Measurements from ENCODE around the gene EIF4H.
"Not testable (repeated sequence)": the region's sequence is repeated elsewhere in the genome, so short reads cannot be mapped to it uniquely, and the experiment has no call there.

Gene EIF4H

DNA sequence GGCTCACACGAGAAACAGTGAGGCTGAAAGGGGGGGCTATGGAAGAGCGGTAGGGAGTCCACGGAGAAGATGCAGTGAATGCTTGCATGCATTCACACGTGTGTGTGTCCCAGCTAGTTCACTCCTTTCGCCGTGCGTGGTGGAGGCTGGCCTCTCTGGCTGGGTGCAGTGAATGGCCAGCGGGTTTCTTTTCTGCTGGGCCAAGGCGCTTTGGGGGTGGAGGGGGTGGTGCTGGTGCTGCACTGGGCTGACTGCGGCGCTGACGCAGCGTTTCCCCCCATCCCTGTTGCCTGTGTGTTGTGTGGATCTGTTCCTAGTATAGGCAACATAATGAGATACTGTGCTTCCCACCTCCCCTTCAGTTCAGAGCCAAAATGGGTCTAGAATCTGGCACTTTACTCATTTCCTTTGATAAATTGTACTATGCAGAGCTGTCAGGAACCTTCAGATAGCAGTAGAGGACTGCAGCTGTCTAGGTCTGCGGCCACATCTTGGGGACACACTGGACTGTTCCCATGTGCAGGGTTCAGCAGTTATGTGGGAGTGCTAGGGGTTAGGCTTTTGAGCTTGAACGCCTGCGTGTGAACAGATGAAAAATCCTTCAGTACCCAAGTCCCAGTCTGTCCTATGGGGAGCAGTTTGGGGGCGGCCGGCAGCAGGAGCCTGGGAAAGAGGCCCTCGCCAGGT is 22.0 kb downstream of the EIF4H start:
- not testable (repeated sequence) for H3K4me3 ChIP-seq (ENCODE audit: low read depth in 1 of 2, low read length in 2 of 2); H3K27ac ChIP-seq (ENCODE audit: low read depth, low read length); H3K9ac ChIP-seq (ENCODE audit: low read depth in 1 of 2, low read length in 2 of 2); H3K9me3 ChIP-seq (ENCODE audit: control insufficient read depth in 1 of 2, low read length in 2 of 2); H3K4me1 ChIP-seq (ENCODE audit: control insufficient read depth in 1 of 2, insufficient read depth in 2 of 2, low read length in 2 of 2); H3K27me3 ChIP-seq (ENCODE audit: control insufficient read depth in 1 of 2, insufficient read depth in 2 of 2, low read length in 2 of 2)
- H3K36me3 ChIP-seq (ENCODE audit: control insufficient read depth in 1 of 2, insufficient read depth in 2 of 2, low read length in 2 of 2), result peaks cover 32 to 46% of the 10 kb centered on the region in 2 donors

DNA sequence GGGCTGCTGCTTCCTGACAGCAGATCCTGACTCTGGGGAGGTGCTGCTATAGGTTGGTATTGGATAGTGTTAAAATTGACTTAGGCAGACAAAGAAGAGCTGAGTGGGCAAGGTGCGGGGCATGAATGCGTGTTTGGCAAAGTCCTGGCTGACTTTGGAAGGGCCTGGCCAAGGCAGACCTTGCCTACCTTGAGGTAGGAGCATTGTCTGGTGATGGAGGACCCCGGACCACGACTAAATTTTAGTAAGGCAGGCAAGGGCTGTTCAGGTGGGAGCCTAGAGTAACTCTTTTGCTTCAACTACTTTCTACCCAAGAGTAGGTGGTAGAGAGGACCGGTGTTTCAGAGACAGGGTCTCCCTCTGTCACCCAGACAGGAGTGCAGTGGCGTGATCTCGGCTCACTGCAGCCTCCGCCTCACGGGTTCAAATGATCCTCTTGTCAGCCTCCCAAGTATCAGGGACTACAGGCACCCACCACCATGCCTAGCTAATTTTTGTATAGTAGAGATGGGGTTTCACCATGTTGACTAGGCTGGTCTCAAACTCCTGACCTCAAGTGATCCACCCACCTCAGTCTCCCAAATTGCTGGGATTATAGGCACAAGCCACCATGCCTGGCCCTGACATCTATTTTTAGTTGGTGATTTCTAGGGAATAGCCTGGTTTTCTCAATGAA is 23.4 kb downstream of the EIF4H start:
- H3K27me3 ChIP-seq (ENCODE audit: control insufficient read depth in 1 of 2, insufficient read depth in 2 of 2, low read length in 2 of 2), result no peaks in the 10 kb centered on the region
- no peak overlapping the region for H3K27ac ChIP-seq (ENCODE audit: low read depth, low read length)
- H3K36me3 ChIP-seq (ENCODE audit: control insufficient read depth in 1 of 2, insufficient read depth in 2 of 2, low read length in 2 of 2), result peaks cover 22 to 32% of the 10 kb centered on the region in 2 donors
- no peaks in the 10 kb centered on the region for H3K4me1 ChIP-seq (ENCODE audit: control insufficient read depth in 1 of 2, insufficient read depth in 2 of 2, low read length in 2 of 2)
- H3K4me3 ChIP-seq (ENCODE audit: low read depth in 1 of 2, low read length in 2 of 2), result no peak overlapping the region
- H3K9ac ChIP-seq (ENCODE audit: low read depth in 1 of 2, low read length in 2 of 2), result no peak overlapping the region
- H3K9me3 ChIP-seq (ENCODE audit: control insufficient read depth in 1 of 2, low read length in 2 of 2), result no peaks in the 10 kb centered on the region

DNA sequence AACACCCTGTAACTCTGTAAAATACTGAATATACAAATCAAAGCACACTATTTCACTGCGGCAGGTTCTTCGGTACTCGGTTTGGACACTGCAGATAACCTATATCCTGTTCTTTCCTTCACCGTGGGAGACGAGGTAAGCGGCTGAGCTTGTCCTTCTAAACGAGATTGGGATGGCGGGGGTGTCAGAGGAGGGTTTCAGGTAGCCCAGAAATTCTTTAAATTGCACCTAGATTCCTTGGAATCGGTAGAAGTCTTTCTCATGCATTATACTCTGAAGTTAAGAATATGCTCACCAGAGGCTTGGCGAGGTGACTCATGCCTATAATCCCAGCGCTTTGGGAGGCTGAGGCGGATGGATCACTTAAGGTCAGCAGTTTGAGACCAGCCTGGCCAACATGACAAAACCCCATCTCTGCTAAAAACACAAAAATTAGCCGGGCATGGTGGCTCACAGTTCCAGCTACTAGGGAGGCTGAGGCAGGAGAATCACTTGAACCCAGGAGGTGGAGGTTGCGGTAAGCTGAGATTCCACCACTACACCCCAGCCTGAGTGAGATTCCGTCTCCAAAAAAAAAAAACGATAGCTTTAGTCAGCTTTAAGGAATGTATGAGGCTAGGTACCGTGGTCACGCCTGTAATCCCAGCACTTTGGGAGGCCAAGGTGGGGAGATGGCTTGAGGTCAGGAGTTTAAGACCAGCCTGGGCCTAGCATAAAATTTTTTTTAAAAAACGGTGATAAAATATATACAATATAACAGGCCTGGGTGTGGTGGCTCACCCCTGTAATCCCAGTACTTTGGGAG is 25.6 kb downstream of the EIF4H start:
- Histone ChIP-seq H3K9me3 (ENCODE audit: control insufficient read depth in 1 of 2, low read length in 2 of 2) (no peaks in the 10 kb centered on the region), H3K27me3 (ENCODE audit: control insufficient read depth in 1 of 2, insufficient read depth in 2 of 2, low read length in 2 of 2) (no peaks in the 10 kb centered on the region), H3K36me3 (ENCODE audit: control insufficient read depth in 1 of 2, insufficient read depth in 2 of 2, low read length in 2 of 2) (peaks cover 7 to 11% of the 10 kb centered on the region in 2 donors), H3K27ac (ENCODE audit: low read depth, low read length) (no peak overlapping the region), H3K9ac (ENCODE audit: low read depth in 1 of 2, low read length in 2 of 2) (no peak overlapping the region), H3K4me3 (ENCODE audit: low read depth in 1 of 2, low read length in 2 of 2) (no peak overlapping the region), H3K4me1 (ENCODE audit: control insufficient read depth in 1 of 2, insufficient read depth in 2 of 2, low read length in 2 of 2) (no peaks in the 10 kb centered on the region)

DNA sequence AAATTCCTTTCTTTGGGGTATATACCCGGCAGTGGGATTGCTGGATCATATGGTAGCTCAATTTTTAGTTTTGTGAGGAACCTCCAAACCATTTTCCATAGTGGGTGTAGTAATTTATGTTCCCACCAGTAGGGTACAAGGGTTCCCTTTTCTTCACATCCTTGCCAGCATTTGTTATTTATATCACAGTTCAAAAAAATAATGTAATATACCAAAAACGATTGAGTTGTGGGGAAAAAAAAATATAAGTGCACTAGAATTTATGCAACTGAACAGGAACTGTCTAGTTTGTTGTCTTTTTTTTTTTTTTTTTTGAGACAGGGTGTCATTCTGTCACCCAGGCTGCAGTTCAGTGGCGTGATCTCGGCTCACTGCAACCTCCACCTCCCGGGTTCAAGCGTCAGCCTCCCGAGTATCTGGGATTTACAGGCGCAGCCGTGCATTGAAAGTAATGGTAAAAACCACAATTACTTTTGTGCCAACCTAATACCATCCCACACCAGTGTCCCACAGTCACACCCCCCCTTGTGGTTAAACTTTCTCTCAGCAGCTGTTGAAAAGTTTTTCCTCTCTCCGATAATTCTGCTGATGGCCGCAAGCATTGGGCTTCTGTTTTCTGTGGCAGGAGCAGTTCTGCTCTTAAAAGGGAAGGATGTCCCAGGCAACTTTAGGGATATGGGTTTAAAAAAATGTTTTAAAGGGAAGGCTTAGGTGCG is 28.8 kb downstream of the EIF4H start:
- no peaks in the 10 kb centered on the region for H3K9me3 ChIP-seq (ENCODE audit: control insufficient read depth in 1 of 2, low read length in 2 of 2)
- no peak overlapping the region for H3K9ac ChIP-seq (ENCODE audit: low read depth in 1 of 2, low read length in 2 of 2)
- no peaks in the 10 kb centered on the region for H3K36me3 ChIP-seq (ENCODE audit: control insufficient read depth in 1 of 2, insufficient read depth in 2 of 2, low read length in 2 of 2)
- no peak overlapping the region for H3K4me3 ChIP-seq (ENCODE audit: low read depth in 1 of 2, low read length in 2 of 2)
- H3K27me3 ChIP-seq (ENCODE audit: control insufficient read depth in 1 of 2, insufficient read depth in 2 of 2, low read length in 2 of 2), result peaks cover 0 to 3% of the 10 kb centered on the region in 2 donors
- peaks cover 0 to 10% of the 10 kb centered on the region in 2 donors for H3K4me1 ChIP-seq (ENCODE audit: control insufficient read depth in 1 of 2, insufficient read depth in 2 of 2, low read length in 2 of 2)
- H3K27ac ChIP-seq (ENCODE audit: low read depth, low read length), result no peak overlapping the region

DNA sequence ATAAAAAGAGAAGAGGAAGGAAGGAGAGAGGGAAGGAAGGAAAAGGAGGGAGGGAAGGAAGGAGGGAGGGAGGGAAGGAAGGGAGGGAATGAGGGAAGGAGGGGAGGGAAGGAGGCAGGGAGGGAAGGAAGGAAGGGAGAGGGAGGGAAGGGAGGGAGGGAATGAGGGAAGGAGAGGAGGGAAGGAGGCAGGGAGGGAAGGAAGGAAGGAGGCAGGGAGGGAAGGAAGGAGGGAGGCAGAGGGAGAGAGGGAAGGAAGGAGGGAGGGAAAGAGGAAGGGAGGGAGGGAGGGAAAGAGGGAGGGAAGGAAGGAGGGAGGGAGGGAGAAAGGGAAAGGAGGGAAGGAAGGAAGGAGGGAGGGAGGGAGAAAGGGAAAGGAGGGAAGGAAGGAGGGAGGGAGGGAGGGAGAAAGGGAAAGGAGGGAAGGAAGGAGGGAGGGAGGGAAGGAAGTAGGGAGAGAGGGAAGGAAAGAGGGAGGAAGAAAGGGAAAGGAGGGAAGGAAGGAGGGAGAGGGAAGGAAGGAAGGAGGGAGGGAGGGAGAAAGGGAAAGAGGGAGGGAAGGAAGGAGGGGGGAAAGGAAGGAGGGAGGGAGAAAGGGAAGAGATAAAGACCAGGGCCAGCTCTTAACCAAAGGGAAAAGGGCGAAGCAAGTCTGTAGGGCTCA is 29.9 kb downstream of the EIF4H start:
- Histone ChIP-seq H3K36me3 (ENCODE audit: control insufficient read depth in 1 of 2, insufficient read depth in 2 of 2, low read length in 2 of 2) (no peaks in the 10 kb centered on the region), H3K4me3 (ENCODE audit: low read depth in 1 of 2, low read length in 2 of 2) (no peak overlapping the region), H3K4me1 (ENCODE audit: control insufficient read depth in 1 of 2, insufficient read depth in 2 of 2, low read length in 2 of 2) (peaks cover 0 to 10% of the 10 kb centered on the region in 2 donors), H3K27me3 (ENCODE audit: control insufficient read depth in 1 of 2, insufficient read depth in 2 of 2, low read length in 2 of 2) (peaks cover 0 to 3% of the 10 kb centered on the region in 2 donors), H3K9ac (ENCODE audit: low read depth in 1 of 2, low read length in 2 of 2) (no peak overlapping the region), H3K9me3 (ENCODE audit: control insufficient read depth in 1 of 2, low read length in 2 of 2) (no peaks in the 10 kb centered on the region), H3K27ac (ENCODE audit: low read depth, low read length) (no peak overlapping the region)

DNA sequence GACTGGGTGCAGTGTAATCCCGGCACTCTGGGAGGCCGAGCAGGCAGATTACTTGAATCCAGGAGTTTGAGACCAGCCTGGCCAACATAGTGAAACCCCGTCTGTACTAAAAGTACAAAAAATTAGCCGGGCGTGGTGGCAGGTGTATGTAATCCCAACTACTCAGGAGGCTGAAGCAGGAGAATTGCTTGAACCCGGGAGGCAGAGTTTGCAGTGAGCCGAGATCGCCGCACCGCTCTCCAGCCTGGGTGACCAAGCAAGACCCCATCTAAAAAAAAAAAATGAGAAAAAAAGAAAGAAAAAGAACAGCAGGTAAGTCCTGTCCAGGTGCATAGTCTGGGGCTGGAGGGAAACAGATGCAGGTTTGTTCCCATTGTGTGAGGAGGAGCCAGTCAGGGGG is 31.9 kb downstream of the EIF4H start:
- peaks cover 0 to 19% of the 10 kb centered on the region in 2 donors for H3K4me1 ChIP-seq (ENCODE audit: control insufficient read depth in 1 of 2, insufficient read depth in 2 of 2, low read length in 2 of 2)
- H3K27ac ChIP-seq (ENCODE audit: low read depth, low read length); H3K9ac ChIP-seq (ENCODE audit: low read depth in 1 of 2, low read length in 2 of 2); H3K27me3 ChIP-seq (ENCODE audit: control insufficient read depth in 1 of 2, insufficient read depth in 2 of 2, low read length in 2 of 2); H3K4me3 ChIP-seq (ENCODE audit: low read depth in 1 of 2, low read length in 2 of 2); H3K9me3 ChIP-seq (ENCODE audit: control insufficient read depth in 1 of 2, low read length in 2 of 2); H3K36me3 ChIP-seq (ENCODE audit: control insufficient read depth in 1 of 2, insufficient read depth in 2 of 2, low read length in 2 of 2): not testable (repeated sequence)

DNA sequence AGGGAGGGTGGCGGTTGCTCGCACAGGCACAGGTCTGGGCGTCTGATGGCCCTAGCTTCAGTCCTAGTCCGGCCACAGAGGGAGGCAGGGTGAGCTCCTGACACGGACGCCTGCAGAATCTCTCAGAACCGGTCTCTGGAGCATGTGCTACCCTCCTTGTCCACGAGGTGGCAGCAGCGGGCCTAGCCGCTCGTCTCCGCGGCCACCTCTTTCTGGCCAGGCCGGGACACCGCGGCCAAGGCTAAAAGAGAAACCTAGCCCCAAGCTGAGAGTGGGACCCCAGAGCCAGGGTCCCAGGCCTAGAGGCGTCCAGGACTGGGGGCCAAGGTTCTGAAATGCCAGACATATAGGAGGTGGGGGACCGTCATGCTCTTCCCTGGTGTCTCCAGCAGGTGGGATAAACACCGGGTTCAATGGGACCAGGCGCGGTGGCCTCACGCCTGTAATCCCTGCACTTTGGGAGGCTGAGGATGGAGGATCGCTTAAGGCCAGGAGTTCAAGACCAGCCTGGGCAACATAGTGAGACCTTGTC is 32.5 kb downstream of the EIF4H start:
- Histone ChIP-seq H3K9ac (ENCODE audit: low read depth in 1 of 2, low read length in 2 of 2) (no peak overlapping the region), H3K4me1 (ENCODE audit: control insufficient read depth in 1 of 2, insufficient read depth in 2 of 2, low read length in 2 of 2) (peaks cover 0 to 19% of the 10 kb centered on the region in 2 donors), H3K36me3 (ENCODE audit: control insufficient read depth in 1 of 2, insufficient read depth in 2 of 2, low read length in 2 of 2) (no peaks in the 10 kb centered on the region), H3K27me3 (ENCODE audit: control insufficient read depth in 1 of 2, insufficient read depth in 2 of 2, low read length in 2 of 2) (peaks cover 0 to 3% of the 10 kb centered on the region in 2 donors), H3K27ac (ENCODE audit: low read depth, low read length) (no peak overlapping the region), H3K4me3 (ENCODE audit: low read depth in 1 of 2, low read length in 2 of 2) (peak overlapping the region; percentile 50), H3K9me3 (ENCODE audit: control insufficient read depth in 1 of 2, low read length in 2 of 2) (no peaks in the 10 kb centered on the region)

DNA sequence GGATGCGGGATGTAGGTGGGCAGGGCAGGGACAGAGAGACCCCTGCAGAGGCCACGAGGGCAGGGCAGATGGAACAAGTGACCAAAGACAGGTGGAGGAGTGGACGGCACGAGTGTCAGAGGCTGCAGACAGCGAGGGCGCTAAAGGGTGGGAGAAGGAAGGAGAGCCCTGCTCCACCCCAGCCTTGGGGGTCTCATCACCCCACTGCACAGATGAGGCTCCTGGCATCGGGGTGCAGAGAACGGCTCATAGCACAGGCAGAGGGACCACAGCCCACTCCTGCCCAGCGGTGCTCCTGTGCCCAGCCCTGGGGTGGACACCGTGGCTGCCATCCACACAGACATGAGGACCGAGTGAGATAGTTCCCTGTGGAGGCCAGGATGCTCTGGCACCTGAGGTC is 33.4 kb downstream of the EIF4H start:
- peaks cover 0 to 3% of the 10 kb centered on the region in 2 donors for H3K27me3 ChIP-seq (ENCODE audit: control insufficient read depth in 1 of 2, insufficient read depth in 2 of 2, low read length in 2 of 2)
- peaks cover 0 to 19% of the 10 kb centered on the region in 2 donors for H3K4me1 ChIP-seq (ENCODE audit: control insufficient read depth in 1 of 2, insufficient read depth in 2 of 2, low read length in 2 of 2)
- H3K9me3 ChIP-seq (ENCODE audit: control insufficient read depth in 1 of 2, low read length in 2 of 2), result no peaks in the 10 kb centered on the region
- no peak overlapping the region for H3K27ac ChIP-seq (ENCODE audit: low read depth, low read length)
- H3K4me3 ChIP-seq (ENCODE audit: low read depth in 1 of 2, low read length in 2 of 2), result no peak overlapping the region
- H3K36me3 ChIP-seq (ENCODE audit: control insufficient read depth in 1 of 2, insufficient read depth in 2 of 2, low read length in 2 of 2), result no peaks in the 10 kb centered on the region
- no peak overlapping the region for H3K9ac ChIP-seq (ENCODE audit: low read depth in 1 of 2, low read length in 2 of 2)

DNA sequence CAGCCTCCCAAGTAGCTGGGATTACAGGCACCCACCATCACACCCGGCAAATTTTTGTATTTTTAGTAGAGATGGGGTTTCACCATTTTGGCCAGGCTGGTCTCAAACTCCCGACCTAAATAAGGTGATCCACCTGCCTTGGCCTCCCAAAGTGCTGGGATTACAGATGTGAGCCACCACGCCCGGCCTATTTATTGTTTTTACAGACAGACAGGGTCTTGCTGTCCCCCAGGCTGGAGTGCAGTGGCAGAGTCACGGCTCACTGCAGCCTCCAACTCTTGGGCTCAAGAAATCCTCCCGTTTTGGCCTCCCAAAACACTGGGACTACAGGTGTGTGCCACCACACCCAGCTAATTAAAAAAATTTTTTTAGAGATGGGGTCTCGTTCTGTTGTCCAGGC is 34.1 kb downstream of the EIF4H start:
- peaks cover 0 to 19% of the 10 kb centered on the region in 2 donors for H3K4me1 ChIP-seq (ENCODE audit: control insufficient read depth in 1 of 2, insufficient read depth in 2 of 2, low read length in 2 of 2)
- not testable (repeated sequence) for H3K36me3 ChIP-seq (ENCODE audit: control insufficient read depth in 1 of 2, insufficient read depth in 2 of 2, low read length in 2 of 2); H3K9me3 ChIP-seq (ENCODE audit: control insufficient read depth in 1 of 2, low read length in 2 of 2); H3K9ac ChIP-seq (ENCODE audit: low read depth in 1 of 2, low read length in 2 of 2); H3K4me3 ChIP-seq (ENCODE audit: low read depth in 1 of 2, low read length in 2 of 2); H3K27ac ChIP-seq (ENCODE audit: low read depth, low read length); H3K27me3 ChIP-seq (ENCODE audit: control insufficient read depth in 1 of 2, insufficient read depth in 2 of 2, low read length in 2 of 2)

Measured in duodenal mucosa (tissue), 2 donors.